SU-DHL-6 (cell line): ENCODE results near the gene RPTOR.

Experiments
- H2AFZ ChIP-seq: fragments of 200-600 bp; sonication (generic); 2 replicates; pipeline ENCODE4 v1.6.1; 2014; ENCODE audit warnings: low read depth, mild to moderate bottlenecking, moderate library complexity, mixed read lengths, antibody characterized with exemption, low read length; ENCODE audit not compliant: severe bottlenecking
- H3F3A ChIP-seq: fragments of 200-600 bp; shearing (Covaris generic); 2 replicates; pipeline ENCODE4 v1.6.0; 2016; ENCODE audit warnings: antibody characterized with exemption, mild to moderate bottlenecking; ENCODE audit not compliant: insufficient read depth
- H3K27ac ChIP-seq: fragments of 200-600 bp; sonication (generic); 2 replicates; pipeline ENCODE4 v1.5.1; 2016; ENCODE audit warnings: low read depth, mild to moderate bottlenecking, low read length, moderate library complexity, mixed read lengths
- H3K27me3 ChIP-seq: fragments of 200-600 bp; sonication (generic), shearing (Covaris generic); 2 replicates; pipeline ENCODE4 v1.6.0; 2014; ENCODE audit warnings: mild to moderate bottlenecking, low read length
- H3K36me3 ChIP-seq: fragments of 200-600 bp; sonication (generic); 2 replicates; pipeline ENCODE4 v1.6.1; 2014; ENCODE audit warnings: mild to moderate bottlenecking, low read length, mixed read lengths
- H3K4me2 ChIP-seq: fragments of 300-600, 200-600 bp; shearing (Covaris generic), sonication (generic); 2 replicates; pipeline ENCODE4 v1.6.0; 2014; ENCODE audit warnings: low read length, low read depth, mild to moderate bottlenecking; ENCODE audit not compliant: poor library complexity, severe bottlenecking
- H3K4me3 ChIP-seq: fragments of 200-600 bp; sonication (generic); 2 replicates; pipeline ENCODE4 v1.5.1; 2014; ENCODE audit warnings: antibody characterized with exemption, low read length, mild to moderate bottlenecking, mixed read lengths; ENCODE audit not compliant: insufficient read depth, poor library complexity, severe bottlenecking
- H3K79me2 ChIP-seq: fragments of 200-600 bp; sonication (generic); 2 replicates; pipeline ENCODE4 v1.6.1; 2014; ENCODE audit warnings: mild to moderate bottlenecking, low read length, moderate library complexity; ENCODE audit not compliant: insufficient read depth
- H3K9ac ChIP-seq: fragments of 200-600 bp; sonication (generic); 2 replicates; pipeline ENCODE4 v1.7.0; 2014; ENCODE audit warnings: mild to moderate bottlenecking, low read length
- H3K9me2 ChIP-seq: fragments of 200-600 bp; sonication (generic); replicated peaks from 2 replicates; pipeline ENCODE4 v1.6.1; 2014; ENCODE audit warnings: low read length; ENCODE audit not compliant: insufficient read depth
- H3K9me3 ChIP-seq: fragments of 200-600 bp; sonication (generic); 2 replicates; pipeline ENCODE4 v1.6.1; 2014; ENCODE audit warnings: low read length, mixed read lengths; ENCODE audit not compliant: insufficient read depth
- H4K20me1 ChIP-seq: fragments of 200-600 bp; sonication (generic); 2 replicates; pipeline ENCODE4 v1.6.1; 2014; ENCODE audit warnings: low read depth, mild to moderate bottlenecking, antibody characterized with exemption, low read length, moderate library complexity, mixed read lengths
- EZH2phosphoT487 ChIP-seq: fragments of 200-600 bp; sonication (generic), shearing (Covaris generic); conservative IDR thresholded peaks from 2 replicates; pipeline ENCODE4 v1.6.1; 2018; ENCODE audit warnings: mild to moderate bottlenecking, antibody characterized with exemption, low read length, moderate library complexity, mixed read lengths
- TF ChIP-seq, protein P1 (sequence below): fragments of 200-600 bp; sonication (generic); IDR thresholded peaks from one replicate; pipeline ENCODE4 v1.5.1; 2017; ENCODE audit warnings: antibody characterized with exemption, mild to moderate bottlenecking, low read length, moderate library complexity; ENCODE audit not compliant: insufficient read depth, poor library complexity, severe bottlenecking

Gene RPTOR

DNA sequence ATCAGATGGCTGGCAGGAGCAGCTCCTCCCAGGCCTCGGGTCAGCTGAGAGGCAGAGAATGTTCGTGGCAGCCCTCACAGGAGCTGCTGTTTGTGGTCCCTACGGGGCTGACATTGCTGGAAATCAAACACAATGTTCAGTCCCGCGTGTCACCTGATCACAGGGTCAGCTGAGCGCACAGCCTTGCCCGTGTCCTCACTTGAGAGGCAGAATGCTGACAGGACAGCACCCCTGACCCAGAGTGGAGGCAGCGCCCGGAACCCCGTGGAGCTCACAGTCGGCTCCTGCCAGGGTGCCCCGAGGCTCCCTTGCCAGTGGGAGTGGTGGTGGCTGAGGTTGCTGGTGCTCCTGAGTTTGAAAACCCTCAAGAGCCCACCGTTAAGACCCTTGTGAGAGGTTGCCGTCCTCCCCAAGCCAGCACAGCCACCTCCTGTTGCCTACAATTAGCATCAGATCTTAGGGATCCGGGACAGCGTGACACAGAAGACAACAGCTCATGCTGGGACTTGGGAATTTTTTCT, 443.4 kb downstream of the RPTOR start:
- Histone ChIP-seq H3K4me2 (no peak overlapping the region), H4K20me1 (no peaks in the 10 kb centered on the region), H3K27ac (no peak overlapping the region), H3K4me3 (no peak overlapping the region), H3K9ac (no peak overlapping the region), H3K9me2 (no peaks in the 10 kb centered on the region), H2AFZ (no peak overlapping the region), H3K27me3 (no peaks in the 10 kb centered on the region), H3F3A (no peaks in the 10 kb centered on the region), H3K9me3 (no peaks in the 10 kb centered on the region), H3K79me2 (0 out of 2 replicates have a peak, but pooled peaks cover 6% of the 10 kb centered on the region), H3K36me3 (no peaks in the 10 kb centered on the region)
- TF ChIP-seq, protein P1, sequence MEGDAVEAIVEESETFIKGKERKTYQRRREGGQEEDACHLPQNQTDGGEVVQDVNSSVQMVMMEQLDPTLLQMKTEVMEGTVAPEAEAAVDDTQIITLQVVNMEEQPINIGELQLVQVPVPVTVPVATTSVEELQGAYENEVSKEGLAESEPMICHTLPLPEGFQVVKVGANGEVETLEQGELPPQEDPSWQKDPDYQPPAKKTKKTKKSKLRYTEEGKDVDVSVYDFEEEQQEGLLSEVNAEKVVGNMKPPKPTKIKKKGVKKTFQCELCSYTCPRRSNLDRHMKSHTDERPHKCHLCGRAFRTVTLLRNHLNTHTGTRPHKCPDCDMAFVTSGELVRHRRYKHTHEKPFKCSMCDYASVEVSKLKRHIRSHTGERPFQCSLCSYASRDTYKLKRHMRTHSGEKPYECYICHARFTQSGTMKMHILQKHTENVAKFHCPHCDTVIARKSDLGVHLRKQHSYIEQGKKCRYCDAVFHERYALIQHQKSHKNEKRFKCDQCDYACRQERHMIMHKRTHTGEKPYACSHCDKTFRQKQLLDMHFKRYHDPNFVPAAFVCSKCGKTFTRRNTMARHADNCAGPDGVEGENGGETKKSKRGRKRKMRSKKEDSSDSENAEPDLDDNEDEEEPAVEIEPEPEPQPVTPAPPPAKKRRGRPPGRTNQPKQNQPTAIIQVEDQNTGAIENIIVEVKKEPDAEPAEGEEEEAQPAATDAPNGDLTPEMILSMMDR = no peak

DNA sequence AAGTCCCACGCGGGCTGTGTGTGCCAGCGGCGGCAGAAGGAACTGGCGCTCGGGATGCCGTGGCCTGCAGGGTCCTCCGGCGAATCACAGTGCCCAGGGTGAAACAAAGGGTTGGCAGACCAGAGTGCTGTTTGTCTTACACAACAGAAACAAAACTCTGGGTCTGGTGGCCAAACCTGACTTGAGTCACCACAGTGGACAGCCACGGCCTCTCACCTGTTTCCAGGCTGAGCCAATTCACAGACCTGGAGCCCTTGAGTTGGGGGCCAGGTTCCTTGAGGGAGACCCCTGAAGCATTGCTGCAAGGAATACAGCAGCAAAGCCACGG, 444.9 kb downstream of the RPTOR start:
- no peaks in the 10 kb centered on the region for H3K36me3 ChIP-seq
- TF ChIP-seq EZH2phosphoT487 = no peak
- TF ChIP-seq, protein P1 = no peak
- no peak overlapping the region for H3K4me3 ChIP-seq
- H3K27me3 ChIP-seq = no peaks in the 10 kb centered on the region
- H3K4me2 ChIP-seq = peak overlapping the region; percentile 28
- H3K9ac ChIP-seq = no peak overlapping the region
- H3K27ac ChIP-seq = no peak overlapping the region
- H3K9me2 ChIP-seq = no peaks in the 10 kb centered on the region
- H3K9me3 ChIP-seq = no peaks in the 10 kb centered on the region
- H3K79me2 ChIP-seq = 0 out of 2 replicates have a peak, but pooled peaks cover 8% of the 10 kb centered on the region
- no peaks in the 10 kb centered on the region for H3F3A ChIP-seq
- no peaks in the 10 kb centered on the region for H4K20me1 ChIP-seq
- no peak overlapping the region for H2AFZ ChIP-seq

DNA sequence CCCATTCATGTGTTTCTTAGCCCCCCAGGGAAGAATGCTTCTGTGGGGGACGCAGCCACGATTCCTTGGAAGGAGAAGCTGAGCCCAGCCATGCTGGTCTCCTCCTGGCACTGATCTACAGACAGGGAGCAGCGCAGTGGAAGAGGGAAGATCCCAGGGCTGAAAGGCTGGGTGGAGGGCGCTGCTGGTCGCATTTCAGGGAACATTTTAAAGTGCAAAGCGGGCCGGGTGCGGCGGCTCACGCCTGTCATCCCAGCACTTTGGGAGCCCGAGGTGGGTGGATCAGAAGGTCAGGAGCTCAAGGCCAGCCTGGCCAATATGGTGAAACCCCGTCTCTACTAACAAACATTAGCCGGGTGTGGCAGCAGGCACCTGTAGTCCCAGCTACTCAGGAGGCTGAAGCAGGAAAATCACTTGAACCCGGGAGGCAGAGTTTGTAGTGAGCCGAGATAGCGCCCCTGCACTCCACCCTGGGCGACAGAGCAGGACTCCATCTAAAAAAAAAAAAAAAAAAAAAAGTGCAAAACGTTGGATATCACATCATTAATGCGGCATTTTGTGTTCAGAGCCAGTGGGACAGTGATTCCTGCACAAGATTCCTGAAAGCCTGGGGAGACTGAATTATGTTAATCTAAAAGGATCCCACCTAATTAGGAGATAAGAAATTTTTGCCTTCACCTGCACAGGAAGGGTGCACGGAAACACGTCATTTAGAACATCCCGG, 446.4 kb downstream of the RPTOR start:
- Histone ChIP-seq H3K9ac (peak overlapping the region; percentile 64), H3K4me2 (peak overlapping the region; percentile 79), H3K4me3 (peak overlapping the region; percentile 71), H3K9me2 (no peaks in the 10 kb centered on the region), H3K79me2 (0 out of 2 replicates have a peak, but pooled peaks cover 8% of the 10 kb centered on the region), H3F3A (no peaks in the 10 kb centered on the region), H3K27me3 (no peaks in the 10 kb centered on the region), H3K9me3 (no peaks in the 10 kb centered on the region), H4K20me1 (no peaks in the 10 kb centered on the region), H3K27ac (no peak overlapping the region), H2AFZ (peak overlapping the region; percentile 88), H3K36me3 (no peaks in the 10 kb centered on the region)
- TF ChIP-seq, protein P1 = no peak
- no peak for TF ChIP-seq EZH2phosphoT487
